NK-92 treated with Interleukin-12 subunit alpha and Interleukin-12 subunit beta, amount 100 ng/mL, for 24 hours (cell line): ENCODE data around the gene RBM38.
A peak's percentile ranks its signal among the peaks of the same experiment; 100 is the strongest.
"Not testable (repeated sequence)": the region's sequence is repeated elsewhere in the genome, so short reads cannot be mapped to it uniquely, and the experiment has no call there.

Source experiments
- DNase-seq: peaks from one replicate; lab custom pipeline; 2025; lab: John Stamatoyannopoulos, UW

The RBM38 gene

GRCh38 chr20:57419479-57419878 is 28.3 kb downstream of the RBM38 start:
- not testable (repeated sequence) for DNase-seq

- DNase-seq, result no peak
Measured at GRCh38 chr20:57420571-57421252, 29.5 kb downstream of the RBM38 start.

GRCh38 chr20:57421253-57422220 is 30.3 kb downstream of the RBM38 start:
- no peak for DNase-seq

GRCh38 chr20:57422254-57422653 is 31.1 kb downstream of the RBM38 start:
- no peak for DNase-seq

- DNase-seq, result no peak
Measured at GRCh38 chr20:57425150-57426013, 34.2 kb downstream of the RBM38 start.

GRCh38 chr20:57426271-57426689 is 35.1 kb downstream of the RBM38 start:
- DNase-seq, result no peak

GRCh38 chr20:57426831-57427230 is 35.6 kb downstream of the RBM38 start:
- no peak for DNase-seq

GRCh38 chr20:57428324-57429158 is 37.3 kb downstream of the RBM38 start:
- DNase-seq, result no peak

- DNase-seq, result no peak
Measured at GRCh38 chr20:57429159-57429496, 37.9 kb downstream of the RBM38 start.

- DNase-seq, result no peak
Measured at GRCh38 chr20:57429580-57430200, 38.5 kb downstream of the RBM38 start.

GRCh38 chr20:57430201-57430596 is 39.0 kb downstream of the RBM38 start:
- not testable (repeated sequence) for DNase-seq

- no peak for DNase-seq
Measured at GRCh38 chr20:57431539-57431835, 40.3 kb downstream of the RBM38 start.

GRCh38 chr20:57432480-57432861 is 41.3 kb downstream of the RBM38 start:
- no peak for DNase-seq

GRCh38 chr20:57432862-57433491 is 41.8 kb downstream of the RBM38 start:
- DNase-seq, result peak; percentile 81

- peak; percentile 85 for DNase-seq
Measured at GRCh38 chr20:57433657-57434389, 42.6 kb downstream of the RBM38 start.

- peak; percentile 43 for DNase-seq
Measured at GRCh38 chr20:57434390-57434700, 43.1 kb downstream of the RBM38 start.

- DNase-seq, result no peak
Measured at GRCh38 chr20:57435105-57435497, 43.9 kb downstream of the RBM38 start.

- no peak for DNase-seq
Measured at GRCh38 chr20:57435498-57436222, 44.5 kb downstream of the RBM38 start.

- DNase-seq, result no peak
Measured at GRCh38 chr20:57436223-57436545, 45.0 kb downstream of the RBM38 start.

- DNase-seq, result no peak
Measured at GRCh38 chr20:57437267-57437666, 46.1 kb downstream of the RBM38 start.
